Measurements from ENCODE around the gene ANP32D.
"Not testable (repeated sequence)": the region's sequence is repeated elsewhere in the genome, so short reads cannot be mapped to it uniquely, and the experiment has no call there.

The ANP32D gene

GRCh38 chr12:48506836-48507235 is 34.5 kb downstream of the ANP32D start:
- DNase-seq (ENCODE audit: low read depth) = not testable (repeated sequence)

- no peak for DNase-seq (ENCODE audit: low read depth)
These were observed 36.6 kb downstream of the ANP32D start for GRCh38 chr12:48508987-48509386.

GRCh38 chr12:48510111-48510510 is 37.8 kb downstream of the ANP32D start:
- no peak for DNase-seq (ENCODE audit: low read depth)

- DNase-seq (ENCODE audit: low read depth) = no peak
These were observed 40.5 kb downstream of the ANP32D start for GRCh38 chr12:48512855-48513254.

- DNase-seq (ENCODE audit: low read depth) = no peak
These were observed 42.4 kb downstream of the ANP32D start for GRCh38 chr12:48514728-48515127.

- DNase-seq (ENCODE audit: low read depth) = not testable (repeated sequence)
These were observed 48.0 kb downstream of the ANP32D start for GRCh38 chr12:48520381-48520780.
